Large intestine (tissue), 3 donors: Measurements from ENCODE around the gene MARK1. TPM values are rescaled to one million over a fixed set of nuclear protein-coding genes. Genes with fewer than 3 reads are reported as not detected.
A peak's percentile ranks its signal among the peaks of the same experiment; 100 is the strongest.
"Not testable (repeated sequence)": the region's sequence is repeated elsewhere in the genome, so short reads cannot be mapped to it uniquely, and the experiment has no call there.

ENCODE experiments used
- DNase-seq, 2 donors: peaks; one replicate each; pipeline versions ENCODE4 v3.0.0 to v3.0.0-alpha.2; 2013
- H3K27ac ChIP-seq: one replicate; pipeline ENCODE4 v1.5.1; 2013; ENCODE audit warnings: low read length
- H3K27me3 ChIP-seq: 2 replicates; pipeline ENCODE4 v1.6.1; 2013; ENCODE audit warnings: low read length; ENCODE audit not compliant: control insufficient read depth, insufficient read depth
- H3K36me3 ChIP-seq: 2 replicates; pipeline ENCODE4 v1.6.1; 2013; ENCODE audit warnings: low read length; ENCODE audit not compliant: control insufficient read depth, insufficient read depth
- H3K4me1 ChIP-seq: one replicate; pipeline ENCODE4 v1.6.1; 2013; ENCODE audit warnings: low read length; ENCODE audit not compliant: control insufficient read depth, insufficient read depth
- H3K4me3 ChIP-seq: one replicate; pipeline ENCODE4 v1.5.1; 2013; ENCODE audit warnings: low read length
- H3K9me3 ChIP-seq: one replicate; pipeline ENCODE4 v1.6.1; 2013; ENCODE audit warnings: mild to moderate bottlenecking, low read depth, low read length, moderate library complexity; ENCODE audit not compliant: control insufficient read depth
- WGBS: methylation state at CpG from one replicate; pipeline ENCODE4 v1.1.5; 2013; ENCODE audit warnings: low lambda C conversion rate; ENCODE audit not compliant: insufficient coverage; 5-methylcytosine and 5-hydroxymethylcytosine counted together
- polyA plus RNA-seq: library from polyadenylated mRNA; unstranded; fragments of 120-200 nt; gene quantifications from one replicate; pipeline ENCODE4 v1.2.1, GENCODE V29; 2013

The MARK1 gene
- polyA plus RNA-seq, 1 donor = 3.9 TPM

DNA sequence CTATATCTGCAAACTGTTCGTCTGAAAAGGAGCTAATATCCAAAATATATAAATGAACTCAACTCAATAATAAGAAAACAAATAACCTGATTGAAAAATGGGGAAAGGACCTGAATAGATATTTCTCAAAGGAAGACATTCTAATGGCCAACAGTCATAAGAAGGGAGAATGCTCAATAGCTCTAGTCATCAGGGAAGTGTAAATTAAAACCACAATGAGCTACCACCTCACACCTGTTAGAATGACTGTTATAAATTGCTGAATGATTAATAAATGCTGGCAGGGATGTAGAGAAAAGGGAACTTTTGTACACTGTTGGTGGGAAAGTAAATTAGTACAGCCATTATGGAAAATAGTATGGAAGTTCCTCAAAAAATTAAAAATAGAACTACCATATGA, 141.1 kb downstream of the MARK1 start:
- no peak for DNase-seq
- no CpG with 5 or more reads among the region's 1 CpG for WGBS
- Histone ChIP-seq H3K4me3 (no peak overlapping the region), H3K9me3 (no peaks in the 10 kb centered on the region), H3K27me3 (no peaks in the 10 kb centered on the region), H3K4me1 (no peaks in the 10 kb centered on the region), H3K27ac (no peak overlapping the region), H3K36me3 (no peaks in the 10 kb centered on the region)

DNA sequence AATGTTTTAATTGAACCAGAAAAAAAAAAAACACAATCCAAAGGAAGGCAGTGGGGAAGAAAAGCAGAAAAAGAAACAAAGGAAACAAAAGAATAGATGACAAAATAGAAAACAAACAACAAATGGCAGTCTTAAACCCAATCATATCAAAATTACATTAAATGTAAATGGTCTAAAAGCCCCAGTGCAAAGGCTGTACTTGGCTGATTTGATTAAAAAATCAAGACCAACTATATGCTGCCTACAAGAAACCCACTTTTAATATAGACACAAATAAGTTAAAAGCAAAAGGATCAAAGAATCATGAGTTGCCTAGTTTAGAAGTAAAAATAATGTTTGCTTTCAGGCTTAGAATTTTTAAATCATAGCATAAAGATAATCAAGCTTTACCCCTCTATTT, 142.4 kb downstream of the MARK1 start:
- no peak overlapping the region for H3K4me3 ChIP-seq
- no peaks in the 10 kb centered on the region for H3K4me1 ChIP-seq
- H3K9me3 ChIP-seq = no peaks in the 10 kb centered on the region
- H3K27ac ChIP-seq = no peak overlapping the region
- no peaks in the 10 kb centered on the region for H3K36me3 ChIP-seq
- no peak for DNase-seq
- H3K27me3 ChIP-seq = no peaks in the 10 kb centered on the region

DNA sequence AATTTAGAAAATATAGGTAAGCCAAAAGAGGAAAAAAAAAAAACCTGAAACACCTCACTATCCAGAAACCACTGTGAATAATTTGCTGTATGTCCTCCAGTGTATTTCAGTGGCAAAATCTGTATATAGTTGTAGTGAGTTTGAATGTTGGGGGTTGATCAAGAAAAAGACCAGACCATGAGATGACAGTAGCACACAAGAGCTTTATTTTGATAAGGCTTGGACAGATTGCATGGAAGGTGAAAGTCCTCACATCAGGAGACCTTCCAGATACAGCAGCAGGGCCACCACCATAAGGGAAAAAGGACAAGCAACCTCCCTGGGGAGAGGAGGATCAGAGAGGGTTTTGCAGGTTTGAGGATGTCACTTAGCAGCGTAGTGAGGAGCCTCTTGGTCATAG, 146.0 kb downstream of the MARK1 start:
- no peaks in the 10 kb centered on the region for H3K9me3 ChIP-seq
- no peaks in the 10 kb centered on the region for H3K4me1 ChIP-seq
- WGBS = no CpG with 5 or more reads among the region's 1 CpG
- H3K36me3 ChIP-seq = no peaks in the 10 kb centered on the region
- no peak for DNase-seq
- H3K4me3 ChIP-seq = no peak overlapping the region
- no peaks in the 10 kb centered on the region for H3K27me3 ChIP-seq
- H3K27ac ChIP-seq = no peak overlapping the region

DNA sequence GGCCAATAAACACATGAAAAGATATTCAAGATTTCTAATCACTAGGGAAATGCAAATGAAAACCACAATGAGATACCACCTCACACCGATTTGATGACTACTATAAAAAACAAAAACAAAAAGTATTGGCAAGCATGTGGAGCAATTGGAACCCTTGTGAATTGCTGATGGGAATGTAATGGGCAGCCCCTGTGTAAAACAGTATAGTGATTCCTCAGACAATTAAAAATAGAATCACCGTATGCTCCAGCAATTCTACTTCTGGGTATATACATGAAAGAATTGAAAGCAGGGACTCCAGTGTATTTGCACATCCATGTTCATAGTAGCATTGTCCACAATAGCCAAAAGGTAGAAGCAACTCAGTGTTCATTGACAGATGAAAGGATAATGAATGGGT, 149.3 kb downstream of the MARK1 start:
- Histone ChIP-seq H3K4me1 (no peaks in the 10 kb centered on the region), H3K27me3 (no peaks in the 10 kb centered on the region), H3K36me3 (no peaks in the 10 kb centered on the region), H3K4me3 (no peak overlapping the region), H3K9me3 (no peaks in the 10 kb centered on the region), H3K27ac (no peak overlapping the region)
- no peak for DNase-seq
- 100% methylated on average over 1 of the region's 2 CpGs for WGBS

DNA sequence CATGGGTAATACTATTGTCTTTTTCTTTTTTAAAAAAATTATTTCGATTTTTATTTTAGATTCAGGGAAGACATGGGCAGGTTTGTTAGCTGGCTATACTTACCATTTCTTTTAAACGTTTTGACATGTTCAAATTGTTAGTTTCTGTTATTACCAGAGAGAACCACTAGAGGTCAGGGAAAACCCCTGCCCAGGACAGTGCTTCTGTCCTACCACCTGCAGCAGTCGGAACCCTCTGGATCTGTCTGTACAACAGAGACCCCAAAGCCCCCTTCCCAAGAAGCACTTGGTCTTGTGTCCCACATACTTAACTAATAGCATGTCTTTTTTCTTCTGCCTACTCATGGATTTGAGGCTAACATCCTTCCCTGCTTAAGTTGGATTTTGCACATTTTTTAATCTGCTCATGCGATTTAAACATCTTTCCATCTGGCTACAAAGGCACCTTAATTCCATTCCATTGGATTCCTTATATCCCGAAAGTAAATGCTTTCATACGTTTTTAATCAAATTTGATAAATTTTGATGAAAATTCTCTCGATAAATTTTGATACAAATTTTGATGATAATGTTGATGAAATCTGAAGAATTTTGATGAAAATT, 152.2 kb downstream of the MARK1 start:
- peak; percentile 38 to 50 for DNase-seq
- H3K27me3 ChIP-seq = no peaks in the 10 kb centered on the region
- WGBS = 57% methylated on average over 4 of the region's 7 CpGs

DNA sequence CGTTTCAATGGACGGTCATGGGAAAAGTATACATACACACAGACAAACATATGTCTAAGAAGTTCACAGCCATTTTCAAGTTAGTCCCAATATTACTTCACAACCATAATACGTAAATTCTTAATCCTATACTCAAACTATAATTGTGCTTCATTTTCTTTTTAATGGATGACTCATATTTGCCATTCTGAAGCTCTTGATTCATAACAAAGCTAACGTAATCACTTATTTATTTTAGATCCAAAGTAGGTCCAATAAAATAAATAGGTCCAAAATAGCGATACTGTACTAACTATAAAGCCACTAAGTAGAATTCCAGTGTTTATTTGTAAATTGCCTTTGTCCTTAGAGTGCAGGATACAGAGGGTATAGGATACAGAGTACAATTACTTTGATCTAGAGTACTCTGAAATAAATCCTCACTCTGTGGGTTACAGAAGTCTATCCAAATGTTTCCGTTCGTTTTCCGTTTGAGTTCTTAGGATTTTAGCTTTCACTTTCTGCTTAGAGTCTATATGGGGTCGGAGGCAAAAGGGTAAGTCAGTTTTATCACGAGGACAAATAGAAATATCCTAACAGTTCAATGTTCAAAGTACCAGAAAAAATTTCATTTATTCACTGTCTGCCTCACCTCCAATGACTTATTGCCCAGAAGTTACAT, 153.4 kb downstream of the MARK1 start:
- peak in 1 of 2 donors; percentile 53 for DNase-seq
- Histone ChIP-seq H3K4me1 (no peaks in the 10 kb centered on the region), H3K27me3 (no peaks in the 10 kb centered on the region), H3K9me3 (no peaks in the 10 kb centered on the region), H3K4me3 (no peak overlapping the region), H3K36me3 (no peaks in the 10 kb centered on the region), H3K27ac (no peak overlapping the region)
- WGBS = 76% methylated on average over 8 of the region's 10 CpGs

More for the DNA sequence above, 152.2 kb downstream of the MARK1 start:
- Histone ChIP-seq H3K27ac (no peak overlapping the region), H3K9me3 (no peaks in the 10 kb centered on the region), H3K4me3 (no peak overlapping the region), H3K4me1 (no peaks in the 10 kb centered on the region), H3K36me3 (no peaks in the 10 kb centered on the region)

DNA sequence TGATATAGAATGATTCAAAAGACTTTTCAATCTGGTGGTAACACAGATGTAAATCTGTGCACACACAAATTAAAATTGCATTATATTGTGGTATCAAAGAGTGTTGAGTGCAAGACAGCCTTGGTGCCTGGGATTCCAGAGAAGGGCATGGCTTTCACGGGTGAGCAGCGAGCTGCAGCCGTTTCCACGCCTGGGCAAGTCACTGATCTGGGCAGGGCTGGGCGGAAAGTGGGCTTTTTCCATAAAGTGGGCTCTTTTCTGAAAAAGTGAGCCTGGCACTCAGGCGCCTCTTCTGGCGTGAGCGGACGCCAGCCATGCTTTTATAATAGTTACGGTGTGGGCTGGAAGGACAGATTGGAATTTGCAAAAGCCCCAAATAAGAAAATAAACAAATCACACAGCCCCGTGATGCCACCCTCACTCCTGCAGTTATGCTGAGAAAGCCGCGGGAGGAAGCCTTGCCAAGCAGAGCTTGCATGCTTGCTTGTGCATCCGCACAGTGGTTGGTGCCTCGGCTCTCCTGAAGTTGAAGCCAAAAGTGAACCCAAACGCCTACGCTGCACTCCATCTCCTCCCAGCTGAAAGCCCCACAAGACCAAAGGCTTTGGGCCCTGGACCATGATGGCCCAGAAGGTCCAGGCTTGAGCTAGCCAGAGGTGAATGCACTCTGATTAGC, 155.1 kb downstream of the MARK1 start:
- H3K27me3 ChIP-seq = no peaks in the 10 kb centered on the region
- no peaks in the 10 kb centered on the region for H3K36me3 ChIP-seq
- H3K27ac ChIP-seq = no peak overlapping the region
- no peak overlapping the region for H3K4me3 ChIP-seq
- no peaks in the 10 kb centered on the region for H3K9me3 ChIP-seq
- no CpG with 5 or more reads among the region's 17 CpGs for WGBS
- no peaks in the 10 kb centered on the region for H3K4me1 ChIP-seq
- no peak for DNase-seq

DNA sequence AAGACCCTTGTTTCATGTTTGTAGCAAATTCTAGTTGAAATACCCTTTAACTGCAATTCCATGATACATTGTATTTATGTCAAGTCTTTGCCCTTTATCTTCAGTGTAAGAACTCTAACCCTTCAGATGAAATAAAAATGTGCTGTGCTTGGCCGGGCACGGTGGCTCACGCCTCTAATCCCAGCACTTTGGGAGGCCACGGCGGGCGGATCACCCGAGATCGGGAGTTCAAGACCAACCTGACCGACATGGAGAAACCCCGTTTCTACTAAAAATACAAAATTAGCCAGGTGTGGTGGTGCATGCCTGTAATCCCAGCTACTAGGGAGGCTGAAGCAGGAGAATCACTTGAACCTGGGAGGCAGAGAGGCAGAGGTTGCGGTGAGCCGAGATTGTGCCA, 155.8 kb downstream of the MARK1 start:
- not testable (repeated sequence) for H3K27ac ChIP-seq, H3K4me1 ChIP-seq, H3K27me3 ChIP-seq, H3K9me3 ChIP-seq, H3K4me3 ChIP-seq, H3K36me3 ChIP-seq, DNase-seq
- no CpG with 5 or more reads among the region's 12 CpGs for WGBS

DNA sequence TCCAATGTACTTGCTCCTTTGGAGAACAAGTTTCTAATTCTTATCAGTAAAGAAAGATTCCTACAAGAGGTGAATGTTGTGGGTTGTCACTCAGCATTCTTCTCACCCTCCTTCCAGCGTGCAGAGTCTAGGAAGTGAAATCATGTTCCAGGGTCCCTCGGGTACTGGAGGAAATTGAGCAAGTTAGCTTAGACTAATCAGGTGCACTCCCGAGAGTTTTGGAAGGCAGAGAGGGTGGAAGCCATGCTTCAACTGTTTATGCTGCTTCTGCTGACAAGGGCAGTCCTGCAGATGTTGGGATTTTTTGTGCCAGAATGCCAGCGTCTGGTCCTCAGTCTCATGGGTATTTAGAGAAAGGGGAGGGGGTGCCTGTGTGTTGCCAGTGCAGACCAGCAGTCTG, 157.0 kb downstream of the MARK1 start:
- DNase-seq = no peak
- Histone ChIP-seq H3K9me3 (no peaks in the 10 kb centered on the region), H3K4me3 (no peak overlapping the region), H3K4me1 (no peaks in the 10 kb centered on the region), H3K27ac (no peak overlapping the region), H3K27me3 (no peaks in the 10 kb centered on the region), H3K36me3 (no peaks in the 10 kb centered on the region)
- WGBS = no CpG with 5 or more reads among the region's 4 CpGs

DNA sequence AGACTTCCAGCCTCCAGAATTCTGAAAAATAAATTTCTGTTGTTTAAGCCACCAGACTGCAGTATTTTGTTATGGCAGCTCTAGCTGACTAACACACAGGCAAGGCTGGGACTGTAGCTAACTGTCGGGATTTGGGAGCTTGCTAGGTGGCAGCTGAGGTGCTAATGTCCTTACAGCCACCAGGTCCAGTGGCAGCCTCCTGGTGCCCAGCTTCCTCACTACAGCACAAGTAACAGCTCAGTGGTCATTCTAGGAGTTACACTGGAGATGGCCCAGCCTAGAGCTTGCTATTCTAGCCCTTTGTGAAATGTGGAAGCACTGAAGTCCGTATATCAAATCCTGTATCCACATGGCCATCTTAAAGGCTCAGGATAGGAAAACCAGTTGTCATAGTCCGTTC, 157.9 kb downstream of the MARK1 start:
- WGBS = 100% methylated on average over 1 of the region's 3 CpGs
- H3K27me3 ChIP-seq = no peaks in the 10 kb centered on the region
- H3K27ac ChIP-seq = no peak overlapping the region
- H3K4me1 ChIP-seq = no peaks in the 10 kb centered on the region
- DNase-seq = no peak
- no peaks in the 10 kb centered on the region for H3K9me3 ChIP-seq
- no peak overlapping the region for H3K4me3 ChIP-seq
- H3K36me3 ChIP-seq = no peaks in the 10 kb centered on the region

DNA sequence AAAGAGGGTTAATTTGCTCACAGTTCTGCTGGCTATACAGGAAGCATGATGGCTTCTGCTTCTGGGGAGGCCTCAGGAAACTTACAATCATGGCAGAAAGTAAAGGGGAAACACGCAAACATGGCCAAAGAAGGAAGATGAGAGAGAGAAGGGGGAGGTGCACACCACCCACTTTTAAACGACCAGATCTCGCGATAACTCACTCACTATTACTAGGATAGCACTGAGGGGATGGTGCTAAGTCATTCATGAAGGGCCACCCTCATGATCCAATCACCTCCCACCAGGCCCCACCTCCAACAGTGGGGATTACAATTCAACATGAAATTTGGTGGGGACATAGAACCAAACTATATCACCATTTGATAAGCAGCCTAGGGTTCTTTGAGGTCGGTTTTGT, 159.9 kb downstream of the MARK1 start:
- no peak for DNase-seq
- Histone ChIP-seq H3K9me3 (no peaks in the 10 kb centered on the region), H3K27me3 (no peaks in the 10 kb centered on the region), H3K4me1 (peaks cover 2% of the 10 kb centered on the region), H3K27ac (no peak overlapping the region), H3K4me3 (no peak overlapping the region), H3K36me3 (no peaks in the 10 kb centered on the region)
- WGBS = no CpG with 5 or more reads among the region's 5 CpGs
